Small intestine (tissue), 7 donors: Measurements from ENCODE around the gene UGT1A3. TPM values are rescaled to one million over a fixed set of nuclear protein-coding genes. Genes with fewer than 3 reads are reported as not detected.
A peak's percentile ranks its signal among the peaks of the same experiment; 100 is the strongest.

Experiments
- DNase-seq, 2 donors: peaks; one replicate each; pipeline versions ENCODE4 v3.0.0 to v3.0.0-alpha.2; 2013
- FAIRE-seq: peaks from 2 replicates; lab custom pipeline; 2012; peaks lifted over from hg19 to GRCh38; lab: Jason Lieb, UNC
- H3K27ac ChIP-seq, 3 donors: one replicate each; pipeline ENCODE4 v1.5.1; 2013; ENCODE audit warnings: low read length in 2 of 3, mild to moderate bottlenecking in 2 of 3, control low read depth in 1 of 3, inconsistent platforms in 1 of 3, low read depth in 1 of 3, moderate library complexity in 1 of 3
- H3K27me3 ChIP-seq, 3 donors: one replicate each; pipeline ENCODE4 v1.6.1; 2013; ENCODE audit warnings: low read length in 3 of 3, inconsistent platforms in 1 of 3; ENCODE audit not compliant: control insufficient read depth in 3 of 3, insufficient read depth in 3 of 3
- H3K36me3 ChIP-seq, 3 donors: one replicate each; pipeline ENCODE4 v1.6.1; 2013; ENCODE audit warnings: low read length in 3 of 3, inconsistent platforms in 1 of 3, low read depth in 1 of 3, mild to moderate bottlenecking in 1 of 3, moderate library complexity in 1 of 3; ENCODE audit not compliant: control insufficient read depth in 3 of 3, insufficient read depth in 2 of 3
- H3K4me1 ChIP-seq, 3 donors: one replicate each; pipeline ENCODE4 v1.6.1; 2013; ENCODE audit warnings: low read length in 2 of 3, inconsistent platforms in 1 of 3, low read depth in 1 of 3, mild to moderate bottlenecking in 1 of 3, moderate library complexity in 1 of 3; ENCODE audit not compliant: control insufficient read depth in 3 of 3, insufficient read depth in 2 of 3
- H3K4me3 ChIP-seq, 3 donors: one replicate each; pipeline ENCODE4 v1.5.1; 2013; ENCODE audit warnings: low read length in 3 of 3, control low read depth in 1 of 3, inconsistent platforms in 1 of 3, low read depth in 1 of 3, mild to moderate bottlenecking in 1 of 3, moderate library complexity in 1 of 3
- H3K9me3 ChIP-seq, 2 donors: one replicate each; pipeline ENCODE4 v1.6.1; 2013; ENCODE audit warnings: low read depth in 1 of 2, low read length in 1 of 2; ENCODE audit not compliant: control insufficient read depth in 2 of 2, insufficient read depth in 1 of 2
- WGBS, 3 donors: extraction: QIAGEN DNeasy Blood & Tissue Kit; methylation state at CpG; one replicate each; pipeline ENCODE4 v1.1.7; 2013; 5-methylcytosine and 5-hydroxymethylcytosine counted together
- polyA plus RNA-seq, 4 donors: library from polyadenylated mRNA; stranded (reverse) in 3 of 4; unstranded in 1 of 4; fragments of 200-250 nt in 3 of 4; fragments of 120-200 nt in 1 of 4; gene quantifications; one replicate each; pipeline versions ENCODE4 v1.2.1 to v1.2.3, GENCODE V29; 2013
- donor health status: healthy with polysubstance abuse.
- donor health status: control.
- donor health status: control.
- donor health status: Bipolar disorder and iron deficiency.
- donor health status: healthy.

UGT1A3 gene
- polyA plus RNA-seq, 4 donors = 0.22 to 6.8 (median 2.7) TPM

DNA sequence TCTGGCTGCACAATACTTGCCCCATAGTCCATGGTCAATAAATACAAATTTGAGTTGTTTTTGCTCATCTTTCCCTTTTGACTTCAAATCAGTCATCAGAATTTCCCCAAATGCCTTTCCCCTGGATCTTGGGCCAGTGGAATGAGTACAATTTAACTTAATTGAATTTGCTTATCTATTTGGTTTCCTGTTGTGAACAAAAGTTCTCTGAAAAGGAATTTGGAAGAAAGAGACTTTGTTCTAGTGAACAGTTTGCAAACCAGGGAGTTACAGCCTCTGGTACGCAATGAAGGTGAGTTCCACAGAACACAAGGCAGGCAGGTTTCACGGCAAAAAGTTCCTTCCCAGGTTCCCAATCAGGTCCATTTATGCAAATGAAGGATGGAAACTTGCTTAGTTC is 30.0 kb downstream of the UGT1A3 start:
- Histone ChIP-seq H3K36me3 (no peaks in the 10 kb centered on the region), H3K9me3 (peaks cover 0 to 20% of the 10 kb centered on the region in 2 donors), H3K27ac (peak overlapping the region in 2 of 3 donors; percentile 67 to 85), H3K4me1 (peaks cover 0 to 51% (median 12%) of the 10 kb centered on the region in 3 donors), H3K4me3 (no peak overlapping the region), H3K27me3 (no peaks in the 10 kb centered on the region)
- DNase-seq = no peak
- WGBS, 3 donors = 37 to 66% (median 66%) methylated on average over 2 of the region's 2 CpGs
- no peak for FAIRE-seq

DNA sequence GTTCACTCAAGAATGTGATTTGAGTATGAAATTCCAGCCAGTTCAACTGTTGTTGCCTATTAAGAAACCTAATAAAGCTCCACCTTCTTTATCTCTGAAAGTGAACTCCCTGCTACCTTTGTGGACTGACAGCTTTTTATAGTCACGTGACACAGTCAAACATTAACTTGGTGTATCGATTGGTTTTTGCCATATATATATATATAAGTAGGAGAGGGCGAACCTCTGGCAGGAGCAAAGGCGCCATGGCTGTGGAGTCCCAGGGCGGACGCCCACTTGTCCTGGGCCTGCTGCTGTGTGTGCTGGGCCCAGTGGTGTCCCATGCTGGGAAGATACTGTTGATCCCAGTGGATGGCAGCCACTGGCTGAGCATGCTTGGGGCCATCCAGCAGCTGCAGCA is 31.2 kb downstream of the UGT1A3 start, which contains the start of gene UGT1A1:
Gene UGT1A1 (plus strand): TSS at position 228 of the 400 bp plus-strand sequence. CDS start 18 bp downstream, at position 246.
- H3K4me1 ChIP-seq = peaks cover 0 to 60% (median 12%) of the 10 kb centered on the region in 3 donors
- peaks cover 0 to 17% of the 10 kb centered on the region in 2 donors for H3K9me3 ChIP-seq
- no peaks in the 10 kb centered on the region for H3K36me3 ChIP-seq
- H3K27ac ChIP-seq = peak within 1 kb of the TSS; percentile 57 to 86 (median 76)
- peak within 1 kb of the TSS in 1 of 3 donors; percentile 60 for H3K4me3 ChIP-seq
- FAIRE-seq (no peak), DNase-seq (peak; percentile 86 to 95)
- no peaks in the 10 kb centered on the region for H3K27me3 ChIP-seq
- WGBS, 3 donors = 19 to 60% (median 30%) methylated on average over 6 of the region's 6 CpGs

DNA sequence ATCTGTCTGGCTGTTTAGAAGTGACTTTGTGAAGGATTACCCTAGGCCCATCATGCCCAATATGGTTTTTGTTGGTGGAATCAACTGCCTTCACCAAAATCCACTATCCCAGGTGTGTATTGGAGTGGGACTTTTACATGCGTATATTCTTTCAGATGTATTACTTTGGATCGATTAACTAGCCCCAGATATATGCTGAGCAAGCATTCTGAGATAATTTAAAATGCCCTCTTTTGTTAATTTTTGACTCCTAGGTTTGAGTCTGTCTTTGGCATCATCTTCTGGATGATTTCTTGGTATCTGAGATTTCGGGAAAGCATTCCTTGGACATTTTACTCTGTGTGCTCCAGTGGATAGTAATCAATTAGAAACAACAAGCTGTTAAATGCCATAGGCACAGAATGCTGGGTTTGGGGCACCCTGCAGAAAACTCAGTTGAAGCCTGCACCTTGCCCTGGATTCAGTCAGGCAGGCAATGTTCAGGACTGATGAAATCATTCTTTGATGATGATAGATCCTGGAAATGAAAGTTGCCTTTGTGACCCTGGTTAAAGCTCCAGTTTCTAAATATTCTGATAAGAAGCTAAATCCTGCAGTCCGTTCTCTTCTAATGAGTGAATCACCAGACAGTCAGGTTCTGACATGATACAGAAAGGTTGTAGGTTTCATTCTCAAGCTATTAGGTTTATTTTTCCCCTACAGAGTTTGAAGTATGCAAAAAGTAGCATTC is 32.4 kb downstream of the UGT1A3 start:
- Histone ChIP-seq H3K9me3 (peaks cover 0 to 15% of the 10 kb centered on the region in 2 donors), H3K36me3 (no peaks in the 10 kb centered on the region), H3K27me3 (peaks cover 0 to 3% (median 0%) of the 10 kb centered on the region in 3 donors), H3K4me1 (peaks cover 0 to 64% (median 12%) of the 10 kb centered on the region in 3 donors), H3K4me3 (peak overlapping the region in 1 of 3 donors; percentile 60), H3K27ac (peak overlapping the region; percentile 57 to 86 (median 59))
- WGBS, 3 donors = 40 to 72% (median 47%) methylated on average over 4 of the region's 4 CpGs
- peak; percentile 63 to 87 for DNase-seq
- no peak for FAIRE-seq

DNA sequence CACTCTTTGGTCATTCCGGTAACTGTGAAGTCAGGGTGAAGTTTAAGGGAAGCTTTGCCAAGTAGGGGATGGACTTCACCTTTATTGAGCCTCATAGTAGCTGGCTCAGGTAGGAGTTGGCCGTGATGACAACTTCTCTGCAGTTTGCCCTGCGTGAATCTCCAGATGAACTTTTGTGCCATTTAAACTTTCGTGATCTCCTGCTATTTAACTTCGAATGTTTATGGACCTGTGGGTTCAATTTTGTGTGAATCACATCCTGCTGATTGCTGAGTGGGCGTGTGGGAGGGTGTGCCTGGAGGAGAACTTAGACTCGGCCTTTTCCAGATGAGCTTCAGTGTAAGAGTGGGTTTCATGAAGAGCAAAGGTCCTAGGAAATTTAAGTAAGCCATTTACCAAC is 35.4 kb downstream of the UGT1A3 start:
- peaks cover 0 to 3% (median 0%) of the 10 kb centered on the region in 3 donors for H3K27me3 ChIP-seq
- peaks cover 0 to 4% (median 0%) of the 10 kb centered on the region in 3 donors for H3K36me3 ChIP-seq
- peak; percentile 74 to 88 for DNase-seq
- peak; percentile 36 for FAIRE-seq
- H3K4me3 ChIP-seq = peak overlapping the region in 1 of 3 donors; percentile 32
- 10 to 45% (median 27%) methylated on average over 7 of the region's 7 CpGs for WGBS, 3 donors
- peak overlapping the region in 2 of 3 donors; percentile 75 to 94 for H3K27ac ChIP-seq
- H3K9me3 ChIP-seq = peaks cover 0 to 13% of the 10 kb centered on the region in 2 donors
- H3K4me1 ChIP-seq = peaks cover 0 to 43% (median 7%) of the 10 kb centered on the region in 3 donors

DNA sequence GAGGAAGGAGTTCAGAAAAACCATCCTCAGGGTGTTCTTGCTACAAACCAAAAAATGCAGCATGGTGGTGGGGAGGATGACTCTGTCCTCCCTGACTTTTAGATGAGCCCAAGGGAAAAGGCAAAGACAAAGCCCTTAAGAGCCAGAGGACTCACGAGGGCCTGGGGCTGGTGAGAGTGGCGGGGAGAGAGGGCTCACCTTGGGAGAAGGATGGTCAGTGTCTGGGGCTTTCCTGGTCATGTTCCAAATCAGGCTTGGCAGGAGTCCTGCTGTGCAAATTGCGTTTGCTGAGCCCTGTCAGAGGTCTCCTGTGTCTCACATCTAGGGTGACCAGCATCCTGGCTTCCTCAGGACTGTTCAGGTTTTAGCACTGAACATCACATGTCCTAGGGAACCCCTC is 35.9 kb downstream of the UGT1A3 start:
- Histone ChIP-seq H3K27ac (peak overlapping the region; percentile 16 to 82 (median 75)), H3K27me3 (peaks cover 0 to 3% (median 0%) of the 10 kb centered on the region in 3 donors), H3K4me3 (no peak overlapping the region), H3K9me3 (peaks cover 0 to 9% of the 10 kb centered on the region in 2 donors), H3K36me3 (peaks cover 0 to 6% (median 0%) of the 10 kb centered on the region in 3 donors), H3K4me1 (peaks cover 0 to 39% (median 4%) of the 10 kb centered on the region in 3 donors)
- FAIRE-seq (no peak), DNase-seq (no peak)
- 58 to 64% (median 58%) methylated on average over 3 of the region's 3 CpGs for WGBS, 3 donors

DNA sequence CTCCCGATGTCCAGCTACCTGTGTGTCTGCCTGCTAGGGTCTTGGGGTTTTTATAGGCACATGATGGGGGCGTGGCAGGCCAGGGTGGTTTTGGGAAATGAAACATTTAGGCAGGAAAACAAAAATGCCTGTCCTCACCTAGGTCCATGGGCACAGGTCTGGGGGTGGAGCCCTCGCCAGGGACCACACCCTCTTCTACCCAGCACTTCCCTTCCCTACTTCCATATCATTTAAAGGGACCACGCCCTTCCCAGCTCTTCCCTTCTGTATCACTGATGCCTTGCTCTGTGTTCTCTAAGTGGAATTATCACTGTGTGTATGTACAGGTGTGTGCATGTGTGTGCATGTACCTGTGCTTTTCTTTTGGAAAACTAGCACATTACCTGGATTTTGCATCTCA is 37.6 kb downstream of the UGT1A3 start:
- Histone ChIP-seq H3K4me1 (peaks cover 0 to 25% (median 0%) of the 10 kb centered on the region in 3 donors), H3K36me3 (peaks cover 0 to 8% (median 0%) of the 10 kb centered on the region in 3 donors), H3K9me3 (no peaks in the 10 kb centered on the region), H3K27me3 (peaks cover 0 to 3% (median 0%) of the 10 kb centered on the region in 3 donors), H3K4me3 (no peak overlapping the region), H3K27ac (no peak overlapping the region)
- FAIRE-seq (no peak), DNase-seq (peak in 1 of 2 donors; percentile 49)
- WGBS, 3 donors = 68 to 79% (median 68%) methylated on average over 4 of the region's 4 CpGs

DNA sequence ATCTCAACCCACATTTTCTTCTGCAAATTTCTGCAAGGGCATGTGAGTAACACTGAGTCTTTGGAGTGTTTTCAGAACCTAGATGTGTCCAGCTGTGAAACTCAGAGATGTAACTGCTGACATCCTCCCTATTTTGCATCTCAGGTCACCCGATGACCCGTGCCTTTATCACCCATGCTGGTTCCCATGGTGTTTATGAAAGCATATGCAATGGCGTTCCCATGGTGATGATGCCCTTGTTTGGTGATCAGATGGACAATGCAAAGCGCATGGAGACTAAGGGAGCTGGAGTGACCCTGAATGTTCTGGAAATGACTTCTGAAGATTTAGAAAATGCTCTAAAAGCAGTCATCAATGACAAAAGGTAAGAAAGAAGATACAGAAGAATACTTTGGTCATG is 39.2 kb downstream of the UGT1A3 start:
- Histone ChIP-seq H3K27me3 (peaks cover 0 to 5% (median 0%) of the 10 kb centered on the region in 3 donors), H3K9me3 (no peaks in the 10 kb centered on the region), H3K4me3 (no peak overlapping the region), H3K36me3 (peaks cover 0 to 10% (median 0%) of the 10 kb centered on the region in 3 donors), H3K27ac (no peak overlapping the region), H3K4me1 (peaks cover 0 to 18% (median 0%) of the 10 kb centered on the region in 3 donors)
- WGBS, 3 donors = 80 to 93% (median 90%) methylated on average over 4 of the region's 4 CpGs
- no peak for DNase-seq
- FAIRE-seq = no peak

DNA sequence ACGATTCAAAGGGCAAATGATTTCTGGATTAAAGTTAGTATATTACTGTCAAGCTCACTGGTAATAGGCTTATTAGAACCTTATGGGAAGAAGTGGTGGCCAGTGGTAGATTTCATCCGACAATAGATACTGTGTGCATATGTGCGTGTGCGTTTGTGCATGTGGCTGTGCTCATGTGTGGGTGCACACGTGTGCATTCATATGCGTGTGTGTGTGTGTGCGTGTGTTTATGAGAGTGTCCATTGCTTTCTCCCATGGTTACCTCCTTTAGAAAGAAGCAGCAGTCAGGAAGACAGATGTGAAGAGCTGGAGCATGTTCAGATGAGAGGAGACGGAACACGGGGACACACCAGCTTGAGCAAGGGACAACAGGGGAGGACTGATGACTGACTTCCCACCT is 40.4 kb downstream of the UGT1A3 start:
- Histone ChIP-seq H3K27ac (no peak overlapping the region), H3K9me3 (no peaks in the 10 kb centered on the region), H3K36me3 (peaks cover 0 to 10% (median 0%) of the 10 kb centered on the region in 3 donors), H3K27me3 (peaks cover 0 to 5% (median 0%) of the 10 kb centered on the region in 3 donors), H3K4me1 (peaks cover 0 to 11% (median 0%) of the 10 kb centered on the region in 3 donors), H3K4me3 (no peak overlapping the region)
- no peak for FAIRE-seq
- DNase-seq = no peak
- WGBS, 3 donors = 90 to 92% (median 92%) methylated on average over 9 of the region's 9 CpGs
